Lower lobe of right lung (tissue), 2 donors: ENCODE results near the gene ZNF641. TPM values are rescaled to one million over a fixed set of nuclear protein-coding genes. Genes with fewer than 3 reads are reported as not detected.

ENCODE experiments used
- ATAC-seq, 2 donors: fragments of 200-7000 bp; cut with Tn5 transposase; one replicate each; pipeline ENCODE4 v1.9.1; 2020 to 2022; ENCODE audit warnings: mild to moderate bottlenecking in 2 of 2, moderate library complexity in 2 of 2
- DNase-seq: peaks from one replicate; pipeline ENCODE4 v3.0.0-alpha.2; 2020
- H3K27ac ChIP-seq: fragments of 200-600 bp; one replicate; pipeline ENCODE4 v1.8.0; 2022
- H3K27me3 ChIP-seq: fragments of 200-600 bp; one replicate; pipeline ENCODE4 v1.8.0; 2022; ENCODE audit warnings: low read depth
- H3K36me3 ChIP-seq: fragments of 200-600 bp; one replicate; pipeline ENCODE4 v1.8.0; 2022; ENCODE audit warnings: mild to moderate bottlenecking
- H3K4me1 ChIP-seq: fragments of 200-600 bp; one replicate; pipeline ENCODE4 v1.8.0; 2022
- H3K4me3 ChIP-seq: fragments of 200-600 bp; one replicate; pipeline ENCODE4 v1.8.0; 2022; ENCODE audit warnings: mild to moderate bottlenecking
- H3K9me3 ChIP-seq: fragments of 200-600 bp; one replicate; pipeline ENCODE4 v1.8.0; 2022
- intact Hi-C: fragments of 100-400 bp; cut with DNase I; formaldehyde crosslinking; loops from one replicate; pipeline ENCODE4 v1.11.0; 2022
- total RNA-seq: library from RNA; stranded (reverse); fragmentation: NEBNext Ultra II Directional; extraction: Animal tissue kit (Norgen Biotek cat#: 25700); gene quantifications from one replicate; pipeline ENCODE4 v1.2.1, GENCODE V29; 2021
- TF ChIP-seq, protein P1 (sequence below): fragments of 200-600 bp; IDR thresholded peaks from one replicate; pipeline ENCODE4 v1.8.0; 2022; ENCODE audit warnings: antibody characterized with exemption, mild to moderate bottlenecking
- donor health status: DM: no; HTN: yes; CAD: no; lungs with severe emphysema.

ZNF641 gene
- total RNA-seq, 1 donor from 2014 or later: 27.3 TPM

DNA sequence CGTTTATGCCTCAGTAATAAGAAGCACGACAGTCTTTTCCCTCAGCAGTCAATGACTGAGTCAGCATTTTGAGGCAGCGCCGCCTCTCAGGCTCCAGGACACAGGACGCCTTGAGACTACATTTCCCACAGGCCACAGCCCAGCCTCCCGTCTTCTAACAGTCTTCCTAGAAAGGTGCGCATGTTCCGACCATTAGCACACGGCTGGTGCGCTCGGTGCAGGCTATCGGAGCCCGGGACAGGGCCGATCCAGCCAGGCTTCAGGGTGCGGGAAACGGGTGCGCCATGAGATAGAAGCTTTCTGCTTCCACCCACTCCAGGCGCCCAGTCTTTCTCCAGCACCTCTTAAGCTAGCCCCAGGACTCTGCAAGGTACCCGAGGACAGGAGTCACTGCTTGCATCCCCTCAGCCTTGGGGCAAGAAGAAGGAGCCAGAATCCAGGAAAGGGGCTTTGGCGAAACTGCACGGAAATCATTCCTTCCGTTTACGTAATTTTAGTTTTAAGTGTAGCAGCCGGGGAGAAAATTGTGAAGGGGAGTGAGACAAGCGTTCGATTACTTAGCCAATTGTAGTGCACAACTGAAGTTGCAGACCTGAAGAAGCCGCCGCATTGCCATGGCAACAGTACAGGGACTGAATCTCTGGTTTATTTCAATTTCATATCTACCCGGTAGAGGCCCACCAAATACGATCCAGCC, 54.0 kb downstream of the ZNF641 start:
- Histone ChIP-seq H3K9me3 (no peaks in the 10 kb centered on the region), H3K4me1 (no peaks in the 10 kb centered on the region), H3K4me3 (peak overlapping the region; percentile 55), H3K27ac (peak overlapping the region; percentile 60), H3K36me3 (no peaks in the 10 kb centered on the region), H3K27me3 (no peaks in the 10 kb centered on the region)
- TF ChIP-seq, protein P1, sequence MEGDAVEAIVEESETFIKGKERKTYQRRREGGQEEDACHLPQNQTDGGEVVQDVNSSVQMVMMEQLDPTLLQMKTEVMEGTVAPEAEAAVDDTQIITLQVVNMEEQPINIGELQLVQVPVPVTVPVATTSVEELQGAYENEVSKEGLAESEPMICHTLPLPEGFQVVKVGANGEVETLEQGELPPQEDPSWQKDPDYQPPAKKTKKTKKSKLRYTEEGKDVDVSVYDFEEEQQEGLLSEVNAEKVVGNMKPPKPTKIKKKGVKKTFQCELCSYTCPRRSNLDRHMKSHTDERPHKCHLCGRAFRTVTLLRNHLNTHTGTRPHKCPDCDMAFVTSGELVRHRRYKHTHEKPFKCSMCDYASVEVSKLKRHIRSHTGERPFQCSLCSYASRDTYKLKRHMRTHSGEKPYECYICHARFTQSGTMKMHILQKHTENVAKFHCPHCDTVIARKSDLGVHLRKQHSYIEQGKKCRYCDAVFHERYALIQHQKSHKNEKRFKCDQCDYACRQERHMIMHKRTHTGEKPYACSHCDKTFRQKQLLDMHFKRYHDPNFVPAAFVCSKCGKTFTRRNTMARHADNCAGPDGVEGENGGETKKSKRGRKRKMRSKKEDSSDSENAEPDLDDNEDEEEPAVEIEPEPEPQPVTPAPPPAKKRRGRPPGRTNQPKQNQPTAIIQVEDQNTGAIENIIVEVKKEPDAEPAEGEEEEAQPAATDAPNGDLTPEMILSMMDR: no peak
- peak; percentile 98 to 99 for ATAC-seq
- peak; percentile 90 for DNase-seq
- intact Hi-C loops: no loop called here

DNA sequence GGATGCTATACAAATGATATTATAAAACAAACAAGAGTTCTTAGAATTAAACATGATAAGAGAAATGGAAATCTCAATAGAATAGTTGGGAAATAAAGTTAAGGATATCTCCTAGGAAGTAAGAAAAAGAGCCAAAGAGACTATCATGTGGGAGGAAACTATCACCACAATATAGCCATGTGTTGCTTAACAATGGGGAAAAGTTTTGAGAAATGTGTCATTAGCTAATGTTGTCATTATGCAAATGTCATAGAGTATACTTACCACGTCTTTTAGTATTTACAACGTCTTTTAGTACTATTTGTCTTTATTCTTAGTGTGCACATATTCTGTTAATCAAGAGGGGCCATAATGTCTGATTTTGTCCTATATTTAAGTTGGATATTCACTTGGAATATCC, 58.7 kb downstream of the ZNF641 start:
- no peak for DNase-seq
- no peaks in the 10 kb centered on the region for H3K9me3 ChIP-seq
- ATAC-seq: no peak
- H3K36me3 ChIP-seq: no peaks in the 10 kb centered on the region
- intact Hi-C loops: no loop called here
- no peaks in the 10 kb centered on the region for H3K27me3 ChIP-seq
- no peaks in the 10 kb centered on the region for H3K4me1 ChIP-seq
- TF ChIP-seq, protein P1: no peak
- H3K27ac ChIP-seq: no peak overlapping the region
- H3K4me3 ChIP-seq: no peak overlapping the region

DNA sequence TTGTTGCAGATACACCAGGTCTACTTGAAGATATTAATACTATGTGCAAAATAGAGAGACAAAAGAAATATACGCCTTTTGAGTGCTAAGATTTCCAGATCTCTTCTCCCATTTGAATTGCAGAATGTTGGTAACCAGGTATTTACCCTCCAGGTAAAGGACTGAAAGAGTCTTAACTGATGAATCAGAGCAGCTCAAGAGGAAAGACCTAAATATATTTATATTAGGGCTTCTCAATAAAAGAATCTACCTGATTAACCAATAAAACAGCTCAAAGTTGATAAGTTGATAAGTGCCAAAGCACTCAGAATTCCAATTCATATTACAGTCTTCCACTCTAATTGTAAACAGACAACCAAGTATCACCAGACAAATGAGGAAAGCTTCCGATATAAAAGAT, 59.2 kb downstream of the ZNF641 start:
- DNase-seq (no peak), ATAC-seq (no peak)
- intact Hi-C loops: no loop called here
- TF ChIP-seq, protein P1: no peak
- Histone ChIP-seq H3K9me3 (no peaks in the 10 kb centered on the region), H3K4me3 (no peak overlapping the region), H3K27ac (no peak overlapping the region), H3K4me1 (no peaks in the 10 kb centered on the region), H3K27me3 (no peaks in the 10 kb centered on the region), H3K36me3 (no peaks in the 10 kb centered on the region)

DNA sequence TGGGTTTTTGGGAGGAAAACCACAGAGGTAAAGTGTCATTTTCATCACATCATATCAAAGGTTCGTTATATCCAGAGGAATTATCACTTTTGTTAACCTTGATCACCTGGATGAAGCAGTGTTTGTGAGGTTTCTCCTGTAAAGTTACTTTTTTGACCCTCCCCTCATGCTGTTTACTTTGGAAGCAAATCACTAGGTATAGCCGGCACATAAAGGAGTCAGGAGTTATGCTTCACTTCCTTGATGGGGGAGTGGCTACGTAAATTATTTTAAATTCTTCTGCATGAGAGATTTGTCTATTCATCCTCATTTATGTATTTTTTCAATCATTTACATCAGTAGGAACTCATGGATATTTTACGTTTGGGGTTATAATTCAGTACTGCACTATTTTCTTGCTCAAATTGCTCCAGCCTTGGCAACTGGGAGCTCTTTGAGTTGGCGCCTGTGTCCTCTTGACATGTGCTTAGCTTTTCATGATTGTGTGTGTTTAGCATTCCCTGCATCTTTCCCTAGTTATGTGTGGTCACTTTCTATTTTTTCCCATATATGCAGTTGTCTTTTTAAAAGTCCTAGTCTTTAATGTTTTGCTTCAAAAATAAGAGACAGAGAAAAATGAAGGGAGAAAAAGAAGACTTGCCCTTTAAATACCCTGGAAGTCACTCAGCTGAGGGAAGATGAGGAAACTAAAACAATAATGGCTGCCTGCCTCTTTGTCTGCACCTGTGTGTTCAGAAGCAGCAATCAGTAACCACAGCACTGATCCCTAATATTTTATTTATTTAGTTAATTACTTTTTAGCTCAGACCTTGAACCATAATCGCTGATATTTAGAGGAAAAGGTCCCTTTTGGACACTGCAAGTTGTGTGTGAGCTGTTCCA, 62.1 kb downstream of the ZNF641 start:
- ATAC-seq (peak in 1 of 2 donors; percentile 41), DNase-seq (no peak)
- Histone ChIP-seq H3K27me3 (no peaks in the 10 kb centered on the region), H3K4me3 (no peak overlapping the region), H3K9me3 (no peaks in the 10 kb centered on the region), H3K27ac (no peak overlapping the region), H3K36me3 (no peaks in the 10 kb centered on the region), H3K4me1 (no peaks in the 10 kb centered on the region)
- TF ChIP-seq, protein P1: no peak
- intact Hi-C loops: no loop called here

Other genes starting within 250 kb of the ZNF641 start
- 17.2 TPM for gene SENP1, start 244.8 kb downstream of the ZNF641 start, total RNA-seq
- gene PFKM, start 231.6 kb downstream of the ZNF641 start, total RNA-seq: 39.1 TPM
- 40.9 TPM for gene ASB8, start 193.4 kb downstream of the ZNF641 start, total RNA-seq
- 1.0 TPM for gene CCDC184, start 167.3 kb downstream of the ZNF641 start, total RNA-seq
- not detected for gene OR10AD1, start 147.6 kb downstream of the ZNF641 start, total RNA-seq
- gene ANP32D, start 121.6 kb upstream of the ZNF641 start, total RNA-seq: not detected
- 0.53 TPM for gene C12orf54, start 131.6 kb upstream of the ZNF641 start, total RNA-seq
- gene OR8S1, start 174.7 kb upstream of the ZNF641 start, total RNA-seq: not detected
- not detected for gene LALBA, start 219.1 kb upstream of the ZNF641 start, total RNA-seq